Activated T-helper 1 cell treated with anti-CD3 and anti-CD28 coated beads, Interleukin-12 subunit alpha, Interleukin-12 subunit beta, Interleukin-2, Interleukin-4 antibody, amounts not matched to agents 30 ng/mL and 10 ng/mL and 1 ng/mL, durations not matched to agents 14 hours and 24 hours and 36 hours (primary cell): Measurements from ENCODE around the gene LENG1. TPM values are rescaled to one million over a fixed set of nuclear protein-coding genes. Genes with fewer than 3 reads are reported as not detected.

Experiments
- DNase-seq: peaks from one replicate; pipeline ENCODE4 v3.0.0; 2021; ENCODE audit warnings: low spot score
- H3K27ac Mint-ChIP-seq: one replicate; pipeline ENCODE4 v1.8.0; 2021; ENCODE audit warnings: mild to moderate bottlenecking, mixed read lengths
- H3K27me3 Mint-ChIP-seq: one replicate; pipeline ENCODE4 v1.8.0; 2022; ENCODE audit warnings: mild to moderate bottlenecking, moderate library complexity, mixed read lengths; ENCODE audit not compliant: insufficient read depth
- H3K36me3 Mint-ChIP-seq: one replicate; pipeline ENCODE4 v1.8.0; 2021; ENCODE audit warnings: low read depth, mixed read lengths
- H3K4me1 Mint-ChIP-seq: one replicate; pipeline ENCODE4 v1.8.0; 2021; ENCODE audit warnings: low read depth, mixed read lengths
- H3K4me3 Mint-ChIP-seq: one replicate; pipeline ENCODE4 v1.8.0; 2021; ENCODE audit warnings: mild to moderate bottlenecking, moderate library complexity, mixed read lengths
- H3K9me3 Mint-ChIP-seq: one replicate; pipeline ENCODE4 v1.8.0; 2021; ENCODE audit warnings: mixed read lengths
- intact Hi-C: fragments of 100-400 bp; cut with micrococcal nuclease; formaldehyde crosslinking; loops from one replicate; pipeline ENCODE4 v1.15.1; 2024
- total RNA-seq: library from RNA; stranded (reverse); gene quantifications from 2 replicates; pipeline ENCODE4 v1.2.3, GENCODE V29; 2022

LENG1 gene
- total RNA-seq, 1 donor from 2014 or later, result 5.8 TPM

- DNase-seq, result no peak
- Mint-ChIP-seq H3K27me3 (peaks cover 2% of the 10 kb centered on the region), H3K4me1 (peaks cover 11% of the 10 kb centered on the region), H3K27ac (no peak overlapping the region), H3K9me3 (no peaks in the 10 kb centered on the region), H3K36me3 (no peaks in the 10 kb centered on the region), H3K4me3 (no peak overlapping the region)
- intact Hi-C loops, result loop anchor here (10.0 kb wide), 1 partner anchor 916 kb away; no protein-coding TSS in a partner anchor
Measured at GRCh38 chr19:54169149-54169740, 9.7 kb upstream of the LENG1 start.

- no peak overlapping the region for H3K27ac Mint-ChIP-seq
- H3K9me3 Mint-ChIP-seq, result no peaks in the 10 kb centered on the region
- intact Hi-C loops, result loop anchor here (1.0 to 10.0 kb wide), 4 partner anchors 22 to 916 kb away; no protein-coding TSS in a partner anchor
- H3K4me3 Mint-ChIP-seq, result no peak overlapping the region
- peaks cover 15% of the 10 kb centered on the region for H3K4me1 Mint-ChIP-seq
- peak; percentile 81 for DNase-seq
- H3K27me3 Mint-ChIP-seq, result peaks cover 2% of the 10 kb centered on the region
- H3K36me3 Mint-ChIP-seq, result no peaks in the 10 kb centered on the region
Measured at GRCh38 chr19:54168174-54168917, 8.8 kb upstream of the LENG1 start.

- Mint-ChIP-seq H3K27ac (no peak overlapping the region), H3K9me3 (no peaks in the 10 kb centered on the region), H3K4me3 (no peak overlapping the region), H3K27me3 (peaks cover 4% of the 10 kb centered on the region), H3K4me1 (peaks cover 37% of the 10 kb centered on the region), H3K36me3 (peaks cover 1% of the 10 kb centered on the region)
- no peak for DNase-seq
- intact Hi-C loops, result loop anchor here (10.0 kb wide), 1 partner anchor 920 kb away; no protein-coding TSS in a partner anchor
Measured at GRCh38 chr19:54165222-54165621, 5.7 kb upstream of the LENG1 start.

GRCh38 chr19:54164369-54165068, 5.0 kb upstream of the LENG1 start:
- intact Hi-C loops, result loop anchor here (5.0 to 10.0 kb wide), 2 partner anchors 297 to 920 kb away; partner anchors contain the start of gene MYADM
- peaks cover 2% of the 10 kb centered on the region for H3K36me3 Mint-ChIP-seq
- peaks cover 5% of the 10 kb centered on the region for H3K27me3 Mint-ChIP-seq
- H3K4me1 Mint-ChIP-seq, result peaks cover 44% of the 10 kb centered on the region
- H3K9me3 Mint-ChIP-seq, result no peaks in the 10 kb centered on the region
- peak overlapping the region; percentile 68 for H3K4me3 Mint-ChIP-seq
- H3K27ac Mint-ChIP-seq, result no peak overlapping the region
- DNase-seq, result peak; percentile 79

- peaks cover 6% of the 10 kb centered on the region for H3K27me3 Mint-ChIP-seq
- DNase-seq, result no peak
- intact Hi-C loops, result loop anchor here (1.0 to 10.0 kb wide), 5 partner anchors 37 to 922 kb away; partner anchors contain the start of genes LENG8, MYADM and RPS9
- peaks cover 52% of the 10 kb centered on the region for H3K4me1 Mint-ChIP-seq
- H3K36me3 Mint-ChIP-seq, result peaks cover 7% of the 10 kb centered on the region
- H3K4me3 Mint-ChIP-seq, result peak overlapping the region; percentile 92
- peak overlapping the region; percentile 45 for H3K27ac Mint-ChIP-seq
- no peaks in the 10 kb centered on the region for H3K9me3 Mint-ChIP-seq
Measured at GRCh38 chr19:54162884-54163283, 3.4 kb upstream of the LENG1 start.

- Mint-ChIP-seq H3K36me3 (peaks cover 7% of the 10 kb centered on the region), H3K27me3 (peaks cover 6% of the 10 kb centered on the region), H3K9me3 (no peaks in the 10 kb centered on the region), H3K27ac (peak overlapping the region; percentile 77), H3K4me3 (peak overlapping the region; percentile 95), H3K4me1 (peaks cover 52% of the 10 kb centered on the region)
- intact Hi-C loops, result loop anchor here (1.0 to 10.0 kb wide), 5 partner anchors 38 to 922 kb away; partner anchors contain the start of genes LENG8, MYADM and RPS9
- peak; percentile 74 for DNase-seq
Measured at GRCh38 chr19:54162241-54162805, 2.8 kb upstream of the LENG1 start.

GRCh38 chr19:54160854-54161253, 1.3 kb upstream of the LENG1 start:
- intact Hi-C loops, result loop anchor here (1.0 to 10.0 kb wide), 3 partner anchors 47 to 924 kb away; partner anchors contain the start of gene MYADM
- H3K9me3 Mint-ChIP-seq, result no peaks in the 10 kb centered on the region
- peaks cover 52% of the 10 kb centered on the region for H3K4me1 Mint-ChIP-seq
- H3K36me3 Mint-ChIP-seq, result peaks cover 12% of the 10 kb centered on the region
- peaks cover 6% of the 10 kb centered on the region for H3K27me3 Mint-ChIP-seq
- peak overlapping the region; percentile 95 for H3K4me3 Mint-ChIP-seq
- H3K27ac Mint-ChIP-seq, result peak overlapping the region; percentile 99
- no peak for DNase-seq

GRCh38 chr19:54160182-54160811, 776 bp upstream of the LENG1 start:
- Mint-ChIP-seq H3K4me1 (peaks cover 52% of the 10 kb centered on the region), H3K27ac (peak overlapping the region; percentile 99), H3K9me3 (no peaks in the 10 kb centered on the region), H3K36me3 (peaks cover 12% of the 10 kb centered on the region), H3K4me3 (peak overlapping the region; percentile 95), H3K27me3 (peaks cover 5% of the 10 kb centered on the region)
- intact Hi-C loops, result loop anchor here (1.0 to 10.0 kb wide), 3 partner anchors 48 to 925 kb away; partner anchors contain the start of gene MYADM
- no peak for DNase-seq

- H3K9me3 Mint-ChIP-seq, result no peaks in the 10 kb centered on the region
- H3K36me3 Mint-ChIP-seq, result peaks cover 26% of the 10 kb centered on the region
- H3K27ac Mint-ChIP-seq, result peak overlapping the region; percentile 88
- no peak for DNase-seq
- peaks cover 4% of the 10 kb centered on the region for H3K27me3 Mint-ChIP-seq
- peaks cover 56% of the 10 kb centered on the region for H3K4me1 Mint-ChIP-seq
- intact Hi-C loops, result loop anchor here (1.0 kb wide), 6 partner anchors 22 to 1495 kb away; partner anchors contain the start of genes CNOT3, NDUFA3, PRPF31 and TFPT
- peak overlapping the region; percentile 95 for H3K4me3 Mint-ChIP-seq
Measured at GRCh38 chr19:54158812-54159351, 639 bp downstream of the LENG1 start.

GRCh38 chr19:54156953-54157352, 2.6 kb downstream of the LENG1 start:
- Mint-ChIP-seq H3K27ac (peak overlapping the region; percentile 61), H3K27me3 (peaks cover 4% of the 10 kb centered on the region), H3K9me3 (no peaks in the 10 kb centered on the region), H3K36me3 (peaks cover 33% of the 10 kb centered on the region), H3K4me3 (peak overlapping the region; percentile 22), H3K4me1 (peaks cover 45% of the 10 kb centered on the region)
- intact Hi-C loops, result no loop called here
- DNase-seq, result no peak

- no peak for DNase-seq
- H3K27ac Mint-ChIP-seq, result no peak overlapping the region
- H3K36me3 Mint-ChIP-seq, result peaks cover 36% of the 10 kb centered on the region
- intact Hi-C loops, result no loop called here
- H3K4me3 Mint-ChIP-seq, result peak overlapping the region; percentile 22
- no peaks in the 10 kb centered on the region for H3K9me3 Mint-ChIP-seq
- peaks cover 4% of the 10 kb centered on the region for H3K27me3 Mint-ChIP-seq
- peaks cover 43% of the 10 kb centered on the region for H3K4me1 Mint-ChIP-seq
Measured at GRCh38 chr19:54156490-54156889, 3.0 kb downstream of the LENG1 start.

GRCh38 chr19:54155694-54156093, 3.8 kb downstream of the LENG1 start:
- Mint-ChIP-seq H3K27ac (no peak overlapping the region), H3K27me3 (peaks cover 4% of the 10 kb centered on the region), H3K4me1 (peaks cover 38% of the 10 kb centered on the region), H3K36me3 (peaks cover 42% of the 10 kb centered on the region), H3K9me3 (no peaks in the 10 kb centered on the region), H3K4me3 (no peak overlapping the region)
- intact Hi-C loops, result no loop called here
- DNase-seq, result no peak
